K562 (cell line): Measurements from ENCODE around the gene CNIH3. TPM values are rescaled to one million over a fixed set of nuclear protein-coding genes. Genes with fewer than 3 reads are reported as not detected.

ENCODE experiments used
- C11orf30 ChIP-seq: fragments of 450-650 bp; IDR thresholded peaks from 2 replicates; pipeline ENCODE4 v1.6.1; 2016; ENCODE audit warnings: low read depth, mild to moderate bottlenecking
- CBFA2T3 ChIP-seq: fragments of 450-650 bp; IDR thresholded peaks from 2 replicates; pipeline ENCODE4 v1.6.1; 2017
- CEBPG ChIP-seq, 3 experiments: fragments of 200-800 bp in 1 of 3; sonication (Bioruptor generic) in 1 of 3; sonication (generic) in 1 of 3; formaldehyde crosslinking in 1 of 3; IDR thresholded peaks in 2 of 3; conservative IDR thresholded peaks in 1 of 3; 2 replicates each; pipeline versions ENCODE4 v1.6.1 to v1.8.0; 2016 to 2022; ENCODE audit warnings: missing compliant biosample characterization in 2 of 3, missing genetic modification characterization in 2 of 3, mild to moderate bottlenecking in 1 of 3, missing genetic modification reagents in 1 of 3
- EP300 ChIP-seq: IDR thresholded peaks from 2 replicates; pipeline ENCODE4 v1.6.1; 2012; ENCODE audit warnings: low read length, improper control_type of control experiment
- FOXA3 ChIP-seq, 2 experiments: fragments of 450-650 bp in 1 of 2; sonication (generic) in 1 of 2; formaldehyde crosslinking; IDR thresholded peaks in 1 of 2; conservative IDR thresholded peaks in 1 of 2; 2 replicates each; pipeline versions ENCODE4 v1.4.0 to v1.8.0; 2020 to 2022; ENCODE audit warnings: mild to moderate bottlenecking in 2 of 2, missing genetic modification reagents in 1 of 2
- HNRNPUL1 ChIP-seq: fragments of 200-400 bp; formaldehyde crosslinking; IDR thresholded peaks from 2 replicates; pipeline ENCODE4 v1.6.1; 2017; ENCODE audit warnings: low read length
- KLF1 ChIP-seq: fragments of 450-650 bp; IDR thresholded peaks from 2 replicates; pipeline ENCODE4 v1.6.1; 2016; ENCODE audit warnings: missing genetic modification characterization, missing compliant biosample characterization
- MEIS2 ChIP-seq: fragments of 450-650 bp; IDR thresholded peaks from 2 replicates; pipeline ENCODE4 v1.6.1; 2014; ENCODE audit warnings: mild to moderate bottlenecking; ENCODE audit not compliant: partially characterized antibody
- PRPF4 ChIP-seq: fragments of 200-400 bp; formaldehyde crosslinking; IDR thresholded peaks from one replicate; pipeline ENCODE4 v1.6.1; 2017; ENCODE audit warnings: low read length, low read depth, mild to moderate bottlenecking; ENCODE audit not compliant: insufficient read depth, poor library complexity, severe bottlenecking
- SAFB2 ChIP-seq: fragments of 200-400 bp; formaldehyde crosslinking; IDR thresholded peaks from 2 replicates; pipeline ENCODE4 v1.6.1; 2018; ENCODE audit warnings: borderline replicate concordance, low read length, low read depth, moderate library complexity; ENCODE audit not compliant: severe bottlenecking
- SMARCB1 ChIP-seq: IDR thresholded peaks from 2 replicates; pipeline ENCODE4 v1.6.1; 2011; ENCODE audit warnings: improper control_type of control experiment, low read depth; ENCODE audit not compliant: insufficient read length
- SRSF1 ChIP-seq: fragments of 200-400 bp; formaldehyde crosslinking; IDR thresholded peaks from 2 replicates; pipeline ENCODE4 v1.6.1; 2017; ENCODE audit warnings: mild to moderate bottlenecking, low read depth, low read length, moderate library complexity
- ZNF431 ChIP-seq: sonication (generic); formaldehyde crosslinking; IDR thresholded peaks from 2 replicates; pipeline ENCODE4 v1.8.0; 2022; ENCODE audit warnings: mild to moderate bottlenecking, missing genetic modification reagents
- ZNF589 ChIP-seq: fragments of 200-800 bp; sonication (Bioruptor generic); IDR thresholded peaks from 2 replicates; pipeline ENCODE4 v1.6.1; 2016; ENCODE audit warnings: low read depth, missing genetic modification characterization, missing compliant biosample characterization
- polyA plus RNA-seq, 8 experiments: library from polyadenylated mRNA; depleted of rRNA in 4 of 8; stranded (reverse) in 5 of 8; unstranded in 3 of 8; fragments of >200 nt; fragmentation: Nextera tagmentation in 2 of 8; fragmentation: Illumina TruSeq in 1 of 8; extraction: Ambion mirVana in 2 of 8; extraction: Trizol in 1 of 8; gene quantifications; 2 replicates each; pipeline versions ENCODE4 v1.2.1 to v1.2.3, GENCODE V29; 2011 to 2014; ENCODE audit warnings: inconsistent platforms in 1 of 8, missing spikeins in 1 of 8
- total RNA-seq, 7 experiments: library from RNA; depleted of rRNA in 6 of 7; stranded (reverse); fragments of >200 nt in 6 of 7; fragmentation: Illumina TruSeq in 2 of 7; extraction: Trizol in 2 of 7; gene quantifications; 2 replicates each; pipeline versions ENCODE4 v1.2.1 to v1.2.3, GENCODE V29; 2011 to 2021; ENCODE audit warnings: low replicate concordance in 1 of 7
- TF ChIP-seq, protein P1 (sequence below): fragments of 250-450 bp; sonication (Bioruptor Pico); IDR thresholded peaks from 2 replicates; pipeline ENCODE4 v1.4.0; 2020; ENCODE audit warnings: mild to moderate bottlenecking, moderate library complexity
- TF ChIP-seq, protein P2 (sequence below): sonication (generic); formaldehyde crosslinking; IDR thresholded peaks from 2 replicates; pipeline ENCODE4 v1.8.1; 2023; ENCODE audit warnings: mild to moderate bottlenecking, missing genetic modification reagents
- TF ChIP-seq, protein P3 (sequence below), 2 experiments: fragments of 450-650 bp in 1 of 2; sonication (generic) in 1 of 2; formaldehyde crosslinking in 1 of 2; IDR thresholded peaks in 1 of 2; conservative IDR thresholded peaks in 1 of 2; 2 replicates each; pipeline versions ENCODE4 v1.6.1 to v1.8.1; 2016 to 2023; ENCODE audit warnings: mild to moderate bottlenecking in 2 of 2, moderate library complexity in 2 of 2, inconsistent platforms in 1 of 2, missing genetic modification reagents in 1 of 2

CNIH3 gene
- total and polyA plus RNA-seq, 9 of the 15 experiments (the other 6 are each of a cell fraction or from before 2014, with no cell fraction given) = 0.14 to 1.8 (median 0.79) TPM

DNA sequence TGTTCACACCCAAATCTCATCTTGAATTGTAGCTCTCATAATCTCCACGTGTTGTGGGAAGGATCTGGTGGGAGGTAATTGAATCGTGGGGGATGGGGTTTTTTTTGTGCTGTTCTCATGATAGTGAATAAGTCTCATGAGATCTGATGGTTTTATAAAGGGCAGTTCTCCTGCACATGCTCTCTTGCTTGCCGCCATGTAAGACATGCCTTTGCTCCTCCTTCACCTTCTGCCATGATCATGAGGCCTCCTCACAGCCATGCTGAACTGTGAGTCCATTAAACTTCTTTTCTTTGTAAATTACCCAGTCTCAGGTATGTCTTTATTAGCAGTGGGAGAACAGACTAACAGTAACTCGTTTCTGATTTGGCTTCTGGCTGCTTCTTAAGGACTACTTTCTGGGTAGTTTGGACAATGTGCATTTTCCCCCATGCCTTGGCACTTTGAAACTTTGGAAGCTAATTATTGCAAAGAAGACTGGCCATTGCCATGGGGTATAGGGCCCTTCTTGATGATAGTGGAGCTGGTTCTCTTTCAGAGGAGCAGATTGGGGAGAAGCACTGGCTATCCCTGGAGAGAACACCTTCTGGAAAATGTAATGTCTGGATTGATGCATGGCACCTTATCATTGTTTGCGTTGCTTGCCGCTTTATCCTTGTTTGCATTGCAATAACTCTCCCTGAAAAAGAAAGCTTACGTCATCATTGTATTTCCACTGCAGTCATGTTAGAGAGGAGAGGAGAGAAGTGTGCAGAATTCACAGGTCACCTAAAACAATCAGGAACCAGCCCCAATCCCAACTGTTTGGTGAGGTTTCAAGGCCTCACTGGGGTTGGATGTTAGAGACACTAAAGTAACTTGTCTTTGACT is 5.9 kb downstream of the CNIH3 start (continued):
- no peak for TF ChIP-seq SRSF1
- TF ChIP-seq KLF1 (tag) = no peak
- peak; percentile 16 for TF ChIP-seq MEIS2
- TF ChIP-seq SMARCB1 = no peak
- TF ChIP-seq, protein P1, sequence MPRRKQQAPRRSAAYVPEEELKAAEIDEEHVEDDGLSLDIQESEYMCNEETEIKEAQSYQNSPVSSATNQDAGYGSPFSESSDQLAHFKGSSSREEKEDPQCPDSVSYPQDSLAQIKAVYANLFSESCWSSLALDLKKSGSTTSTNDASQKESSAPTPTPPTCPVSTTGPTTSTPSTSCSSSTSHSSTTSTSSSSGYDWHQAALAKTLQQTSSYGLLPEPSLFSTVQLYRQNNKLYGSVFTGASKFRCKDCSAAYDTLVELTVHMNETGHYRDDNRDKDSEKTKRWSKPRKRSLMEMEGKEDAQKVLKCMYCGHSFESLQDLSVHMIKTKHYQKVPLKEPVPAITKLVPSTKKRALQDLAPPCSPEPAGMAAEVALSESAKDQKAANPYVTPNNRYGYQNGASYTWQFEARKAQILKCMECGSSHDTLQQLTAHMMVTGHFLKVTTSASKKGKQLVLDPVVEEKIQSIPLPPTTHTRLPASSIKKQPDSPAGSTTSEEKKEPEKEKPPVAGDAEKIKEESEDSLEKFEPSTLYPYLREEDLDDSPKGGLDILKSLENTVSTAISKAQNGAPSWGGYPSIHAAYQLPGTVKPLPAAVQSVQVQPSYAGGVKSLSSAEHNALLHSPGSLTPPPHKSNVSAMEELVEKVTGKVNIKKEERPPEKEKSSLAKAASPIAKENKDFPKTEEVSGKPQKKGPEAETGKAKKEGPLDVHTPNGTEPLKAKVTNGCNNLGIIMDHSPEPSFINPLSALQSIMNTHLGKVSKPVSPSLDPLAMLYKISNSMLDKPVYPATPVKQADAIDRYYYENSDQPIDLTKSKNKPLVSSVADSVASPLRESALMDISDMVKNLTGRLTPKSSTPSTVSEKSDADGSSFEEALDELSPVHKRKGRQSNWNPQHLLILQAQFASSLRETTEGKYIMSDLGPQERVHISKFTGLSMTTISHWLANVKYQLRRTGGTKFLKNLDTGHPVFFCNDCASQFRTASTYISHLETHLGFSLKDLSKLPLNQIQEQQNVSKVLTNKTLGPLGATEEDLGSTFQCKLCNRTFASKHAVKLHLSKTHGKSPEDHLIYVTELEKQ (CRISPR knock-in tag) = no peak
- TF ChIP-seq ZNF431 (CRISPR knock-in tag) = peak; percentile 89
- no peak for TF ChIP-seq EP300
- TF ChIP-seq SAFB2 = no peak
- TF ChIP-seq HNRNPUL1 = no peak
- TF ChIP-seq FOXA3 (CRISPR knock-in tag; conservative IDR thresholded peaks at IDR 0.05 in 1 of 2, IDR thresholded peaks at IDR 0.05 in 1 of 2) = peak in 1 of 2 experiments; percentile 83; a peak in 2 of 4 replicates
- no peak for TF ChIP-seq CBFA2T3
- TF ChIP-seq PRPF4 = no peak
- TF ChIP-seq, protein P2, sequence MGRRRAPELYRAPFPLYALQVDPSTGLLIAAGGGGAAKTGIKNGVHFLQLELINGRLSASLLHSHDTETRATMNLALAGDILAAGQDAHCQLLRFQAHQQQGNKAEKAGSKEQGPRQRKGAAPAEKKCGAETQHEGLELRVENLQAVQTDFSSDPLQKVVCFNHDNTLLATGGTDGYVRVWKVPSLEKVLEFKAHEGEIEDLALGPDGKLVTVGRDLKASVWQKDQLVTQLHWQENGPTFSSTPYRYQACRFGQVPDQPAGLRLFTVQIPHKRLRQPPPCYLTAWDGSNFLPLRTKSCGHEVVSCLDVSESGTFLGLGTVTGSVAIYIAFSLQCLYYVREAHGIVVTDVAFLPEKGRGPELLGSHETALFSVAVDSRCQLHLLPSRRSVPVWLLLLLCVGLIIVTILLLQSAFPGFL (CRISPR knock-in tag) = no peak
- no peak for TF ChIP-seq CEBPG (CRISPR knock-in tag; IDR thresholded peaks at IDR 0.05)
- TF ChIP-seq CEBPG (tag; conservative IDR thresholded peaks at IDR 0.05 in 1 of 2, IDR thresholded peaks at IDR 0.05 in 1 of 2) = peak; percentile 65 to 90
- TF ChIP-seq C11orf30 = 0 out of 2 replicates have a peak, but pooled peaks have one; percentile 5
- peak; percentile 6; the same call in 1 of the 2 replicates for TF ChIP-seq ZNF589 (CRISPR knock-in tag)
- TF ChIP-seq, protein P3, sequence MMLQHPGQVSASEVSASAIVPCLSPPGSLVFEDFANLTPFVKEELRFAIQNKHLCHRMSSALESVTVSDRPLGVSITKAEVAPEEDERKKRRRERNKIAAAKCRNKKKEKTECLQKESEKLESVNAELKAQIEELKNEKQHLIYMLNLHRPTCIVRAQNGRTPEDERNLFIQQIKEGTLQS (IDR thresholded peaks at IDR 0.05) = peak; percentile 84
- TF ChIP-seq, protein P3 (CRISPR knock-in tag; conservative IDR thresholded peaks at IDR 0.05) = no peak
